SK-N-SH treated with all-trans-retinoic acid at 6 μM for 48 hours (cell line): Measurements from ENCODE around the gene CDC42SE2.
"Not testable (repeated sequence)": the region's sequence is repeated elsewhere in the genome, so short reads cannot be mapped to it uniquely, and the experiment has no call there.

Experiments used
- ATAC-seq: fragments of 200-7000 bp; cut with Tn5 transposase; 3 replicates; pipeline ENCODE4 v1.9.1; 2020; ENCODE audit warnings: mild to moderate bottlenecking, moderate library complexity
- ARNTL ChIP-seq: fragments of 450-650 bp; formaldehyde crosslinking; IDR thresholded peaks from 2 replicates; pipeline ENCODE4 v1.5.0; 2020; ENCODE audit warnings: low read depth, mild to moderate bottlenecking, moderate library complexity, borderline replicate concordance
- CSDC2 ChIP-seq: fragments of 250-450 bp; sonication (Bioruptor Pico); IDR thresholded peaks from 2 replicates; pipeline ENCODE4 v1.5.0; 2020; ENCODE audit warnings: mild to moderate bottlenecking, moderate library complexity
- ESRRG ChIP-seq: fragments of 250-450 bp; sonication (Bioruptor Pico); IDR thresholded peaks from 2 replicates; pipeline ENCODE4 v1.6.1; 2021; ENCODE audit warnings: mild to moderate bottlenecking
- GLIS3 ChIP-seq: fragments of 250-450 bp; sonication (Bioruptor Pico); IDR thresholded peaks from 2 replicates; pipeline ENCODE4 v1.5.0; 2020; ENCODE audit warnings: mild to moderate bottlenecking, moderate library complexity
- ISL1 ChIP-seq: fragments of 250-450 bp; sonication (Bioruptor Pico); IDR thresholded peaks from 2 replicates; pipeline ENCODE4 v2.1.2; 2022; ENCODE audit warnings: mild to moderate bottlenecking, moderate library complexity
- OSR1 ChIP-seq: fragments of 250-450 bp; sonication (Bioruptor Pico); IDR thresholded peaks from 2 replicates; pipeline ENCODE4 v1.8.0; 2022; ENCODE audit warnings: moderate library complexity, mild to moderate bottlenecking, inconsistent platforms
- PPARA ChIP-seq: fragments of 250-450 bp; sonication (Bioruptor Pico); IDR thresholded peaks from 2 replicates; pipeline ENCODE4 v1.5.0; 2020; ENCODE audit warnings: mild to moderate bottlenecking, borderline replicate concordance
- RARB ChIP-seq: fragments of 250-450 bp; sonication (Bioruptor Pico); IDR thresholded peaks from 2 replicates; pipeline ENCODE4 v1.8.0; 2021; ENCODE audit warnings: mild to moderate bottlenecking, moderate library complexity
- SNAI2 ChIP-seq: fragments of 250-450 bp; sonication (Bioruptor Pico); IDR thresholded peaks from 2 replicates; pipeline ENCODE4 v1.5.0; 2020; ENCODE audit warnings: mild to moderate bottlenecking, moderate library complexity
- TCF4 ChIP-seq: fragments of 250-450 bp; sonication (Bioruptor Pico); IDR thresholded peaks from 2 replicates; pipeline ENCODE4 v1.8.0; 2021; ENCODE audit warnings: mild to moderate bottlenecking, moderate library complexity, borderline replicate concordance
- TOX ChIP-seq: fragments of 250-450 bp; sonication (Bioruptor Pico); IDR thresholded peaks from 2 replicates; pipeline ENCODE4 v1.8.0; 2021; ENCODE audit warnings: mild to moderate bottlenecking, moderate library complexity, borderline replicate concordance
- ZC3H10 ChIP-seq: fragments of 250-450 bp; sonication (Bioruptor Pico); IDR thresholded peaks from 2 replicates; pipeline ENCODE4 v1.5.1; 2021; ENCODE audit warnings: mild to moderate bottlenecking, moderate library complexity
- ZFP30 ChIP-seq: fragments of 450-650 bp; formaldehyde crosslinking; IDR thresholded peaks from 2 replicates; pipeline ENCODE4 v1.5.0; 2022; ENCODE audit warnings: mild to moderate bottlenecking, moderate library complexity
- ZNF565 ChIP-seq: fragments of 450-650 bp; formaldehyde crosslinking; conservative IDR thresholded peaks from 2 replicates; pipeline ENCODE4 v1.5.0; 2020; ENCODE audit warnings: low read depth, mild to moderate bottlenecking, moderate library complexity
- ZNF70 ChIP-seq: fragments of 450-650 bp; formaldehyde crosslinking; IDR thresholded peaks from 2 replicates; pipeline ENCODE4 v1.5.0; 2020; ENCODE audit warnings: mild to moderate bottlenecking, moderate library complexity
- ZNF8 ChIP-seq: fragments of 450-650 bp; formaldehyde crosslinking; IDR thresholded peaks from 2 replicates; pipeline ENCODE4 v1.5.0; 2020; ENCODE audit warnings: mild to moderate bottlenecking, moderate library complexity
- TF ChIP-seq, protein P1 (sequence below): fragments of 250-450 bp; sonication (Bioruptor Pico); IDR thresholded peaks from 2 replicates; pipeline ENCODE4 v1.5.0; 2020; ENCODE audit warnings: mild to moderate bottlenecking, moderate library complexity
- TF ChIP-seq, protein P2 (sequence below): fragments of 250-450 bp; sonication (Bioruptor Pico); IDR thresholded peaks from 2 replicates; pipeline ENCODE4 v1.8.0; 2021; ENCODE audit warnings: low read depth, mild to moderate bottlenecking, moderate library complexity, borderline replicate concordance
- TF ChIP-seq, protein P3 (sequence below): fragments of 250-450 bp; sonication (Bioruptor Pico); IDR thresholded peaks from 2 replicates; pipeline ENCODE4 v1.5.1; 2021; ENCODE audit warnings: mild to moderate bottlenecking, moderate library complexity
- TF ChIP-seq, protein P4 (sequence below): fragments of 250-450 bp; sonication (Bioruptor Pico); IDR thresholded peaks from 2 replicates; pipeline ENCODE4 v1.8.0; 2020; ENCODE audit warnings: mild to moderate bottlenecking, moderate library complexity, borderline replicate concordance

CDC42SE2 gene

DNA sequence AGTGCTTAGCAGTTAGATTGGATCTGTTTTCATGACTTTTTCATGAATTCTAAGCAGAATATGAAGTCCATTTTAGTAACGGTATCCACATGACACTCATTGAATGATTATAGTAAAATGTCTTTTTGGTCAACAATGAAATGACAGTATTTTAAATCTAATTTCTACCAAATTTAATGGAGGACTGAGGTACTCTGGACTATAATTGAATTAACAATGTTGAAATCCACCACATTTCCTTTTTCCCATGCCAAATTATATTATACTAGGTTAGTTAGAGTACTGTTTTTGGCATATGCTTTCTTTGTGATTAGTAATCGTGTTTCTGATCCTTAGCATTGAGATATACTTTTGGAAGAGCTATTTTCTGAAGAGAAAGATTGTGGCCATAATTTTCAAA lies 40.6 kb downstream of the CDC42SE2 start (continued):
- TF ChIP-seq, protein P1, sequence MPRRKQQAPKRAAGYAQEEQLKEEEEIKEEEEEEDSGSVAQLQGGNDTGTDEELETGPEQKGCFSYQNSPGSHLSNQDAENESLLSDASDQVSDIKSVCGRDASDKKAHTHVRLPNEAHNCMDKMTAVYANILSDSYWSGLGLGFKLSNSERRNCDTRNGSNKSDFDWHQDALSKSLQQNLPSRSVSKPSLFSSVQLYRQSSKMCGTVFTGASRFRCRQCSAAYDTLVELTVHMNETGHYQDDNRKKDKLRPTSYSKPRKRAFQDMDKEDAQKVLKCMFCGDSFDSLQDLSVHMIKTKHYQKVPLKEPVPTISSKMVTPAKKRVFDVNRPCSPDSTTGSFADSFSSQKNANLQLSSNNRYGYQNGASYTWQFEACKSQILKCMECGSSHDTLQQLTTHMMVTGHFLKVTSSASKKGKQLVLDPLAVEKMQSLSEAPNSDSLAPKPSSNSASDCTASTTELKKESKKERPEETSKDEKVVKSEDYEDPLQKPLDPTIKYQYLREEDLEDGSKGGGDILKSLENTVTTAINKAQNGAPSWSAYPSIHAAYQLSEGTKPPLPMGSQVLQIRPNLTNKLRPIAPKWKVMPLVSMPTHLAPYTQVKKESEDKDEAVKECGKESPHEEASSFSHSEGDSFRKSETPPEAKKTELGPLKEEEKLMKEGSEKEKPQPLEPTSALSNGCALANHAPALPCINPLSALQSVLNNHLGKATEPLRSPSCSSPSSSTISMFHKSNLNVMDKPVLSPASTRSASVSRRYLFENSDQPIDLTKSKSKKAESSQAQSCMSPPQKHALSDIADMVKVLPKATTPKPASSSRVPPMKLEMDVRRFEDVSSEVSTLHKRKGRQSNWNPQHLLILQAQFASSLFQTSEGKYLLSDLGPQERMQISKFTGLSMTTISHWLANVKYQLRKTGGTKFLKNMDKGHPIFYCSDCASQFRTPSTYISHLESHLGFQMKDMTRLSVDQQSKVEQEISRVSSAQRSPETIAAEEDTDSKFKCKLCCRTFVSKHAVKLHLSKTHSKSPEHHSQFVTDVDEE (CRISPR knock-in tag): peak; percentile 79
- TF ChIP-seq OSR1 (CRISPR knock-in tag): no peak

DNA sequence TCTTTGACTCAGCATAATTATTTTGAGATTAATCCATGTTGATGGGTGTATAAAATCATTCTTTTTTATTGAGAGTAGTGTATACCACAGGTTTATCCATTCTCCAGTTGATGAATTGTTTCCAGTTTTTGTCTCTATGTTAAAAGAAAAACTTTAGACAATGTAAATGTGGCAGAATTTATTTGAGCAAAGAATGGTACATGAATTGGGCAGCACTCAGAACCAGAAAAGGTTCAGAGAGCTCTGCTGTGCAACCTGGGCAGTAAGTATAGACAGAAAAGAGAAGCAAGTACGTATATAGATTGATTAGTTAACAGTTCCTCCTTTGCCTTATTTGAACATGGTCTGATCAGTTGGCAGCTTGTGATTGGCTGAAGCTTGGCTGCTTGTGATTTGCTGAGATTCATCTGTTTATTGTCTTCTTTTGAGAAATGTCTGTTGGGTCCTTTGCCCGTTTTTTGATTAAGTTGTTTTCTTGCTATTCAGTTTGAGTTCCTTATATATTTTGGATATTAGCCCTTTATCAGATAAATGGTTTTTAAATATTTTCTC lies 41.4 kb downstream of the CDC42SE2 start:
- no peak for ATAC-seq
- TF ChIP-seq TOX (CRISPR knock-in tag) (no peak), ZNF8 (CRISPR knock-in tag) (no peak), ARNTL (CRISPR knock-in tag) (no peak), CSDC2 (CRISPR knock-in tag) (no peak), ZNF70 (CRISPR knock-in tag) (no peak), PPARA (no peak), ZC3H10 (CRISPR knock-in tag) (no peak), RARB (no peak), ZNF565 (CRISPR knock-in tag) (no peak), TCF4 (CRISPR knock-in tag) (no peak), ESRRG (CRISPR knock-in tag) (no peak), GLIS3 (CRISPR knock-in tag) (no peak), ZFP30 (CRISPR knock-in tag) (no peak), SNAI2 (no peak)
- TF ChIP-seq, protein P2, sequence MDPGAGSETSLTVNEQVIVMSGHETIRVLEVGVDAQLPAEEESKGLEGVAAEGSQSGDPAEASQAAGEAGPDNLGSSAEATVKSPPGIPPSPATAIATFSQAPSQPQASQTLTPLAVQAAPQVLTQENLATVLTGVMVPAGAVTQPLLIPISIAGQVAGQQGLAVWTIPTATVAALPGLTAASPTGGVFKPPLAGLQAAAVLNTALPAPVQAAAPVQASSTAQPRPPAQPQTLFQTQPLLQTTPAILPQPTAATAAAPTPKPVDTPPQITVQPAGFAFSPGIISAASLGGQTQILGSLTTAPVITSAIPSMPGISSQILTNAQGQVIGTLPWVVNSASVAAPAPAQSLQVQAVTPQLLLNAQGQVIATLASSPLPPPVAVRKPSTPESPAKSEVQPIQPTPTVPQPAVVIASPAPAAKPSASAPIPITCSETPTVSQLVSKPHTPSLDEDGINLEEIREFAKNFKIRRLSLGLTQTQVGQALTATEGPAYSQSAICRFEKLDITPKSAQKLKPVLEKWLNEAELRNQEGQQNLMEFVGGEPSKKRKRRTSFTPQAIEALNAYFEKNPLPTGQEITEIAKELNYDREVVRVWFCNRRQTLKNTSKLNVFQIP (CRISPR knock-in tag): no peak
- TF ChIP-seq, protein P1 (CRISPR knock-in tag): no peak
- TF ChIP-seq, protein P3, sequence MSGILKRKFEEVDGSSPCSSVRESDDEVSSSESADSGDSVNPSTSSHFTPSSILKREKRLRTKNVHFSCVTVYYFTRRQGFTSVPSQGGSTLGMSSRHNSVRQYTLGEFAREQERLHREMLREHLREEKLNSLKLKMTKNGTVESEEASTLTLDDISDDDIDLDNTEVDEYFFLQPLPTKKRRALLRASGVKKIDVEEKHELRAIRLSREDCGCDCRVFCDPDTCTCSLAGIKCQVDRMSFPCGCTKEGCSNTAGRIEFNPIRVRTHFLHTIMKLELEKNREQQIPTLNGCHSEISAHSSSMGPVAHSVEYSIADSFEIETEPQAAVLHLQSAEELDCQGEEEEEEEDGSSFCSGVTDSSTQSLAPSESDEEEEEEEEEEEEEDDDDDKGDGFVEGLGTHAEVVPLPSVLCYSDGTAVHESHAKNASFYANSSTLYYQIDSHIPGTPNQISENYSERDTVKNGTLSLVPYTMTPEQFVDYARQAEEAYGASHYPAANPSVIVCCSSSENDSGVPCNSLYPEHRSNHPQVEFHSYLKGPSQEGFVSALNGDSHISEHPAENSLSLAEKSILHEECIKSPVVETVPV: no peak
- TF ChIP-seq, protein P4, sequence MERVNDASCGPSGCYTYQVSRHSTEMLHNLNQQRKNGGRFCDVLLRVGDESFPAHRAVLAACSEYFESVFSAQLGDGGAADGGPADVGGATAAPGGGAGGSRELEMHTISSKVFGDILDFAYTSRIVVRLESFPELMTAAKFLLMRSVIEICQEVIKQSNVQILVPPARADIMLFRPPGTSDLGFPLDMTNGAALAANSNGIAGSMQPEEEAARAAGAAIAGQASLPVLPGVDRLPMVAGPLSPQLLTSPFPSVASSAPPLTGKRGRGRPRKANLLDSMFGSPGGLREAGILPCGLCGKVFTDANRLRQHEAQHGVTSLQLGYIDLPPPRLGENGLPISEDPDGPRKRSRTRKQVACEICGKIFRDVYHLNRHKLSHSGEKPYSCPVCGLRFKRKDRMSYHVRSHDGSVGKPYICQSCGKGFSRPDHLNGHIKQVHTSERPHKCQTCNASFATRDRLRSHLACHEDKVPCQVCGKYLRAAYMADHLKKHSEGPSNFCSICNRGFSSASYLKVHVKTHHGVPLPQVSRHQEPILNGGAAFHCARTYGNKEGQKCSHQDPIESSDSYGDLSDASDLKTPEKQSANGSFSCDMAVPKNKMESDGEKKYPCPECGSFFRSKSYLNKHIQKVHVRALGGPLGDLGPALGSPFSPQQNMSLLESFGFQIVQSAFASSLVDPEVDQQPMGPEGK (CRISPR knock-in tag): no peak
- TF ChIP-seq, all 23 proteins: peak for 0

DNA sequence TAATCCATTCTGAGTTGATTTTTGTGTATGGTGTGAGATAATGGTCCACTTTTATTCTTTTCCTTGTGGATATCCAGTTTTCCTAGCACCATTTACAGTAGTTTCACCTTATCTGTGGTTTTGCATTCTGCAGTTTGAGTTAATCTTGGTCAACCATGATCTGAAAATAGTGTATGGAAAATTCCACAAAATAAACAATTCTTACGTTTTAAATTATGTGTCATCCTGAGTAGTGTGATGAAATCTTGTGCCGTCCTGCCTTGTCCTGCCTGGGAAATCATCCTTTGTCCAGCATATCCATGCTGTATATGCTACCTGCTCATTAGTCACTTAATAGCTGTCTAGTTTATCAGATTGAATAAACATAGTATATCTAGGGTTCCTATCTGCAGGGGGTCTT lies 42.1 kb downstream of the CDC42SE2 start:
- no peak for ATAC-seq
- TF ChIP-seq CSDC2 (CRISPR knock-in tag): no peak
- no peak for TF ChIP-seq ISL1 (CRISPR knock-in tag)
- TF ChIP-seq OSR1 (CRISPR knock-in tag): no peak
- TF ChIP-seq TOX (CRISPR knock-in tag): no peak
- no peak for TF ChIP-seq PPARA
- TF ChIP-seq ZFP30 (CRISPR knock-in tag): no peak

DNA sequence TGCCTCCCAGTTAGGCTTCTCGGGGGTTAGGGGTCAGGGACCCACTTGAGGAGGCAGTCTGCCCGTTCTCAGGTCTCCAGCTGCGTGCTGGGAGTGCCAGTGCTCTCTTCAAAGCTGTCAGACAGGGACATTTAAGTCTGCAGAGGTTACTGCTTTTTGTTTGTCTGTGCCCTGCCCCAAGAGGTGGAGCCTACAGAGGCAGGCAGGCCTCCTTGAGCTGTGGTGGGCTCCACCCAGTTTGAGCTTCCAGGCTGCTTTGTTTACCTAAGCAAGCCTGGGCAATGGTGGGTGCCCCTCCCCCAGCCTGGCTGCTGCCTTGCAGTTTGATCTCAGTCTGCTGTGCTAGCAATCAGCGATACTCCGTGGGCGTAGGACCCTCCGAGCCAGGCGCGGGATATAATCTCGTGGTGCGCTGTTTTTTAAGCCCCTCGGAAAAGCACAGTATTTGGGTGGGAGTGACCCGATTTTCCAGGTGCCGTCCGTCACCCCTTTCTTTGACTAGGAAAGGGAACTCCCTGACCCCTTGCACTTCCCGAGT lies 48.5 kb downstream of the CDC42SE2 start:
- not testable (repeated sequence) for ATAC-seq
